NCI-H1092 (cell line): ENCODE data around the gene APOM.

Experiments used
- DNase-seq: peaks from one replicate; lab custom pipeline; 2025; lab: John Stamatoyannopoulos, UW

Gene APOM

GRCh38 chr6:31658158-31658688 is 2.5 kb downstream of the APOM start:
- no peak for DNase-seq

- no peak for DNase-seq
These were observed 3.4 kb downstream of the APOM start for GRCh38 chr6:31658983-31659648.

- DNase-seq = no peak
These were observed 4.1 kb downstream of the APOM start for GRCh38 chr6:31659649-31660380.

DNA sequence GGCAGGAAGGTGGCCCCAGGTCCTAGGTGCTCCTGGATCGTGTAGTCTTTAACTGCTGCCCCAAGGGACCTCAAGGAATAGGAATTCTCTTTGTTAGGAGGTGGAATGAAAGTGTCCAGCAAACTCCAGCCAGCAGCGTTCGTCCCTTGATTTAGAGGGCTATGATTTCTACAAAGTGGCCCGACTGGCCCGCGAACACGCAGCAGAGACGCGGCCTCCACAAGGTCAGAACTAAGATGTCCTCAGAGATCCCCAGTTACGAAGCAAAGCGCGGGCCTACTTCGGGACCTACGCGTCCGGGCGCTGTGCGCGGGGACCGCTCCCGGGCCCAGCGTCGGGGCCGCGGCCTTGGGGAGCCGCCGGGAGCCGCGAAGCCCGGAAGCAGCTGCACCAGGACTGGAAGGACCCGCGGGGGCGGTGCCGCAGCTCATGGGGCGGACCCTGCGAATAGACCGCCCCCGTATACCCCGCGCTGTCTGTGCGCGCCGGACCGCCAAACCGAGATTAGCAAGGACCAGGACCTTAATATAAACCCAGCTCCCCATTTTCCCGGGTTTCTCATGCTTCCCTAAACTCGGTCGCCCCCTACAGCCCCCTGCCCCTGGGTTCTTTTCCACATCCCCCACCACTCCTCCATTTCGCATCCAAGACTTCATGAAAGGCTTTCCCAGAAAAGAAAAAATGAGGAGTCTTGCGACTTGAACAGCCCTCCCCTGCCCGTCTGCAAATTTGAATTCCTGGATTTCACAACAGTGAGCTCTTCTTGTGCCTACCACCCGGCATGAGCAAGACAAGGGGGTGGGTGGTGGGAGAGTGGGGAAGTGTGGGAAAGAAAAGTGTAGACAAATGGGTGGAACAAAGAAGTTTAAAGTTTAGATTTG is 4.9 kb downstream of the APOM start, which contains the start of gene C6orf47:
Gene C6orf47, minus strand, starts transcription at position 398 of the 881 bp plus-strand sequence. CDS start 831 bp downstream, outside the sequence.
- DNase-seq = peak; percentile 59

GRCh38 chr6:31661262-31662123 is 5.8 kb downstream of the APOM start:
- no peak for DNase-seq

DNA sequence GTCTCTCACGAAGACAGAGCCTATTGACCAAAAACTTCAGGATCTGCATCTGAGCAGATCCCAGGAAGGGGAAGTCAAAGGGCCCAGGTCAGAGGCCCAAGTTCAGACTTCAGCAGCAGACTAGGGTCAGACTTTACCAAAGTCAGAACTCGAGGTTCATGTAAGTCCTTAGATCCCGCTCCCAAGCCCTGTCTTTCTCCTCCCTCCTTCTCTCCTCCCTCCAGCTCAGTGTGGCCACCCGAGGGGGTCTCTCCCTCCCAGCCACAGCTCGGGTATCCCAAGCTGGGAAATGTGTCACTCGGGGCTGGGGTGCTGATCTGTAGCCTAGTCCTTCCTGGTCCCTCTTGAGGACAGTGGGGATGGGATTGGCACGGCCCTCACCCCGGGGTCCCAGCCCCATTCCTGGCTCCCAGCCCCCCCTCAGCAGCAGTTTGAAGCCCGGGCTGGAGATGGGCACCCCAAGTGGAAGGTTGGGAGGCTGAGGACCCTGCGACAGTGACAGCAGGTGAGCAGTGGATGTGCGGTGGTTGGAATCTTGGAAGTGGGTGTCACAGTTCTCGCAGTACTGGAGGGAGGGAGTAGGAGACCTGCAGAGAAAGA is 6.5 kb downstream of the APOM start:
- no peak for DNase-seq

- DNase-seq = no peak
These were observed 7.6 kb downstream of the APOM start for GRCh38 chr6:31663126-31663960.

DNA sequence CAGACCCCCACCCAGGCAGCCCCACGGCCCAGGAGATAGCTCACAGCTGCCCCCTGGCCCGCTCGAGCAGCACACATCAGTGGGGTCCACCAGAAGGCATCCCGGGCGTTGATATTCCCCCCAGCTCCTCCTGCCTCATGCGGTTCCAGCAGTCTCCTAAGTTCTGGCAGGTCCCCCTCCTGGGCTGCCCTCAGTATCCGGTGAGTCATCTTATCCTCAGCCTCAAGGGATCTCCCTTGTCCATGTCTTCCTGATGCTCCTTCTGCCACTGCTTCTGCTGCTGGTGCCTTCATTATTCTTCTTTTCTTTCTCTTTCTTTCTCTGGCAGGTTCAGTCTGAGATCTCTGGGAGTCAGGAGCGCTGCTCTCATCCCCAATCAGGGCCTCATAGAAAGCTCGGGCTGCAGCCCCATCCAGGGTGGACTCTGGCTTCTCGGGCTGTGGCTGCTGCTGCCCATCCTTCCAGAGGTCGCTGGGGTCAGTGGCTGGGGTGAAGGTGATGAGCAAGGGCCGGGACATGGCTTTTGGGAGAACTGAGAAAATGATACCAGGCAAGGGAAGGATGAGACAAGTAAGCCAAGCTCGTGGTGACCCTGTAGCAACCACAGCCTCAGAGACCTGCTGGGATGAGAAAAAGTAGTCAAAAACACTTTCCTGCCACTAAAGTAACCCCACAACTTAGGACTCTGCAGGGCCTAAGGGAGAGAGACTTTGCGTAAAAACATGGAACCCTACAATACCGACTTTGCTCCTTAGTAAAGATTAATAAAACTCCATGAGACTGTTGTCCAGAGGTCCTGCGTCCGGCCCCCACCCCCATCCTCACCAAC is 8.5 kb downstream of the APOM start:
- no peak for DNase-seq

DNA sequence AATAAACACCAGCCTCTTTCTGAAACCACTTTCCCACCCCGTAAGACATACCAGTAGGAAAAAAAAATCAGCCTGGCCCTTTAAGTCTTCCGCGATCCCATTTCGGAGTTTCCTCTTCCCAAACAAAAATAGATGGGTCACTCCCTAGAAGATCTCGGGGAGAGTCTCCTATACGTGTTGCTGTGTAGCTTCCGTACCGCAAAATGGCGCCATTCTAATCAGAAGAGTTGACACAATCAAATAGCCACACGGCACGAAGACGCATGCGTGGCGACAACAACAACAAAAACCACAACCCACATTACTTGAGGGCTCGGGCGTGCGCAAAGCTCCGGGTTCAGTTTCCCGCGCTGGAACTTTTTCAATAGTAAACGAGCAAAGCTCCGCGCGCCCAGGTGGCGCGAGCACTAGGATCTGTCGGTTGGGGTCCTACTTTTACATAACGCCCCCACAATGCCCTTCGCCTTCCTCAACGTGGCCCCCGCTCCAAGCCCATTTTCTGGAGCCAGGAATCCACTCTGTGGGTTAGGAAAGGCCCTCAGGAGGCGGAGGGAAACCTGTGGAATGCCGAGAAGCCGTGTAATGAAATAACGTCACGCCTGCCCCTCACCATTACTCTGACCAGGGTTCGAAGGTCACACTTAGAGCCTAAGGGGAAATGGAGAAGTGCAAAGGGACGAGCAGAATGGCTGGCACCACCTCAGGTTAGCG is 9.3 kb downstream of the APOM start, which contains the start of gene GPANK1:
Gene GPANK1, minus strand, starts transcription at position 208 of the 711 bp plus-strand sequence. CDS start 519 bp downstream, outside the sequence.
- DNase-seq = peak; percentile 77

GRCh38 chr6:31665501-31666336 is 10.0 kb downstream of the APOM start, which contains the start of gene CSNK2B:
Gene CSNK2B, plus strand, starts transcription at chr6:31666080. Its CDS starts 752 bp downstream, at chr6:31666832.
- peak; percentile 90 for DNase-seq

- DNase-seq = no peak
These were observed 10.8 kb downstream of the APOM start for GRCh38 chr6:31666337-31666965.

GRCh38 chr6:31669676-31670075 is 14.0 kb downstream of the APOM start, which contains the start of gene LY6G5B:
Gene LY6G5B, plus strand, starts transcription at chr6:31669976. Its CDS starts 975 bp downstream, at chr6:31670951.
- DNase-seq = no peak

GRCh38 chr6:31676322-31676903 is 20.7 kb downstream of the APOM start:
- no peak for DNase-seq

DNA sequence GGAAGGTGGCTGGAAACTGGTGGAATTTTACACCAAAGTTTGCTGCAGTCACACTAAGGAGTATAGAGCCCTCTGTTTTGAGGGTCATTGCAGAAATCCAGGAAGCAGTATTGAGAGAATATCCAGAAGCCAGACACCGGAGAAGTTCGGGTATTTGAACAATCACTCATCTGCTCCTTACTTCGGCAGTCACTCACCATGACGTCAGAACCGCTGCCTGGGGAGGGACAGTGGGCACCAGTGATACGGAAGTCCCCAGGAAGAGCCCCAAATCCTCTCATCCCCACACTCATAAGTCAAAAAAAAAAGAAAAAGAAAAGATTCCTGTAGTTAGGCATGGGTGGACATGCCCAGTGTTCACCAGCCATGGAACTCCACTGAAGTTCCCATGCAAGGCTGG is 21.2 kb downstream of the APOM start:
- no peak for DNase-seq

GRCh38 chr6:31677955-31678354 is 22.3 kb downstream of the APOM start:
- no peak for DNase-seq
